ENCODE data around the gene TNFAIP3.

The TNFAIP3 gene

DNA sequence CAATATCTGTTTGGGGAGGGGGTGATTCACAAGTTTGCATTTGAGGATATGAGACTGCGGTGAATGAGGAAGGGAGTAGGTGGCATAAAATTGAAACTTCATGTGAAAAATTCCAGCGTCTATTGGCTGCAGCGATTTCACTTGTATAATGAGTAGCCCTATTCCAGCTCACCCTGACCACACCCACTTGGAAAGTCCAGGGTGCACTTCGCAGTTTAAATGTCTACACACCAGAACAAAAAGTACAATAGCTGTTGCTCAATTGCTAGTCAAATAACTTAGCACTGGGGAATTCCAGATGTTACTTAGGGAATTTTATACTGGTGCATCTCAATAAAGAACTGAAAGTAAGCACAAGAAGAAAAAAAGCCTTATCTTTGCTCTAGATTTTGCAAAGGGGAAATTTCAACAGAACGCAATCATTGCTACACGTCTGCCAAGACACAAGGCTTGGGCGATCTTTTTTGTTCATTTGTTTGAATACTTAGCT is 6.3 kb downstream of the TNFAIP3 start:
- Histone ChIP-seq H2AFZ (ENCODE audit: low read depth, low read length) (no peak overlapping the region), H3K27me3 (ENCODE audit: insufficient read depth, low read length, poor library complexity) (no peaks in the 10 kb centered on the region), H3K4me3 (ENCODE audit: low read depth in 1 of 2, low read length in 2 of 2) (no peak overlapping the region; a peak in 1 of 4 replicates), H3K4me1 (ENCODE audit: insufficient read depth, low read length) (peaks cover 76% of the 10 kb centered on the region), H3K36me3 (ENCODE audit: insufficient read depth, low read length) (peaks cover 88% of the 10 kb centered on the region), H3K9ac (ENCODE audit: low read depth, low read length) (no peak overlapping the region), H3K9me3 (ENCODE audit: insufficient read depth, low read length, severe bottlenecking) (no peaks in the 10 kb centered on the region), H4K20me1 (ENCODE audit: insufficient read depth, low read length) (peaks cover 32% of the 10 kb centered on the region), H3K79me2 (ENCODE audit: insufficient read depth, low read length) (peaks cover 98% of the 10 kb centered on the region), H3K4me2 (ENCODE audit: insufficient read depth, low read length) (peak overlapping the region; percentile 76; the same call in 1 of the 2 replicates), H3K27ac (ENCODE audit: low read length) (no peak overlapping the region)
- no peak for DNase-seq
- ATAC-seq (ENCODE audit: insufficient read depth, low read depth) = no peak
- TF ChIP-seq CTCF (IDR thresholded peaks at IDR 0.05; ENCODE audit: borderline replicate concordance, extremely low read depth, low read length, poor library complexity, severe bottlenecking) (no peak), EZH2 (IDR thresholded peaks at IDR 0.05; ENCODE audit: borderline replicate concordance, low read depth, low read length, severe bottlenecking) (no peak)

GRCh38 chr6:137874204-137875057 is 7.4 kb downstream of the TNFAIP3 start:
- H2AFZ ChIP-seq (ENCODE audit: low read depth, low read length) = no peak overlapping the region
- ATAC-seq (ENCODE audit: insufficient read depth, low read depth) = no peak

GRCh38 chr6:137875058-137875520 is 8.0 kb downstream of the TNFAIP3 start:
- H3K27ac ChIP-seq (ENCODE audit: low read length) = no peak overlapping the region
- no peak for TF ChIP-seq EZH2 (IDR thresholded peaks at IDR 0.05; ENCODE audit: borderline replicate concordance, low read depth, low read length, severe bottlenecking)
- no peak for TF ChIP-seq CTCF (IDR thresholded peaks at IDR 0.05; ENCODE audit: borderline replicate concordance, extremely low read depth, low read length, poor library complexity, severe bottlenecking)
- ATAC-seq (ENCODE audit: insufficient read depth, low read depth) (no peak), DNase-seq (no peak)
- H3K9me3 ChIP-seq (ENCODE audit: insufficient read depth, low read length, severe bottlenecking) = no peaks in the 10 kb centered on the region
- peaks cover 33% of the 10 kb centered on the region for H4K20me1 ChIP-seq (ENCODE audit: insufficient read depth, low read length)
- H2AFZ ChIP-seq (ENCODE audit: low read depth, low read length) = no peak overlapping the region
- peaks cover 93% of the 10 kb centered on the region for H3K79me2 ChIP-seq (ENCODE audit: insufficient read depth, low read length)
- peaks cover 76% of the 10 kb centered on the region for H3K4me1 ChIP-seq (ENCODE audit: insufficient read depth, low read length)
- H3K4me3 ChIP-seq (ENCODE audit: low read depth in 1 of 2, low read length in 2 of 2) = no peak overlapping the region
- H3K27me3 ChIP-seq (ENCODE audit: insufficient read depth, low read length, poor library complexity) = no peaks in the 10 kb centered on the region
- peaks cover 95% of the 10 kb centered on the region for H3K36me3 ChIP-seq (ENCODE audit: insufficient read depth, low read length)
- H3K9ac ChIP-seq (ENCODE audit: low read depth, low read length) = no peak overlapping the region
- 0 out of 2 replicates have a peak overlapping the region, but pooled peaks have one; percentile 22 for H3K4me2 ChIP-seq (ENCODE audit: insufficient read depth, low read length)

More at GRCh38 chr6:137874204-137875057, 7.4 kb downstream of the TNFAIP3 start:
- H3K9me3 ChIP-seq (ENCODE audit: insufficient read depth, low read length, severe bottlenecking) = no peaks in the 10 kb centered on the region
- H3K27ac ChIP-seq (ENCODE audit: low read length) = peak overlapping the region; percentile 24; the same call in 1 of the 2 replicates
- peak overlapping the region; percentile 22; the same call in 1 of the 2 replicates for H3K4me2 ChIP-seq (ENCODE audit: insufficient read depth, low read length)
- H3K79me2 ChIP-seq (ENCODE audit: insufficient read depth, low read length) = peaks cover 96% of the 10 kb centered on the region
- peaks cover 94% of the 10 kb centered on the region for H3K36me3 ChIP-seq (ENCODE audit: insufficient read depth, low read length)
- peaks cover 33% of the 10 kb centered on the region for H4K20me1 ChIP-seq (ENCODE audit: insufficient read depth, low read length)
- peaks cover 76% of the 10 kb centered on the region for H3K4me1 ChIP-seq (ENCODE audit: insufficient read depth, low read length)
- H3K9ac ChIP-seq (ENCODE audit: low read depth, low read length) = no peak overlapping the region
- H3K27me3 ChIP-seq (ENCODE audit: insufficient read depth, low read length, poor library complexity) = no peaks in the 10 kb centered on the region
- no peak overlapping the region for H3K4me3 ChIP-seq (ENCODE audit: low read depth in 1 of 2, low read length in 2 of 2)
- no peak for TF ChIP-seq CTCF (IDR thresholded peaks at IDR 0.05; ENCODE audit: borderline replicate concordance, extremely low read depth, low read length, poor library complexity, severe bottlenecking)
- TF ChIP-seq EZH2 (IDR thresholded peaks at IDR 0.05; ENCODE audit: borderline replicate concordance, low read depth, low read length, severe bottlenecking) = no peak
- no peak for DNase-seq
